Kidney (tissue), 14 donors: ENCODE data around the gene SUB1. TPM values are rescaled to one million over a fixed set of nuclear protein-coding genes. Genes with fewer than 3 reads are reported as not detected.
A peak's percentile ranks its signal among the peaks of the same experiment; 100 is the strongest.

Experiments used
- DNase-seq, 5 donors: peaks; one replicate each; pipeline ENCODE4 v3.0.0-alpha.2; 2013 to 2020
- FAIRE-seq: peaks from 2 replicates; lab custom pipeline; 2012; peaks lifted over from hg19 to GRCh38; lab: Jason Lieb, UNC
- H3K27ac ChIP-seq, 2 donors: one replicate each; pipeline ENCODE4 v1.7.0; 2013; ENCODE audit warnings: low read depth in 2 of 2, low read length in 2 of 2, inconsistent platforms in 1 of 2
- H3K27me3 ChIP-seq: one replicate; pipeline ENCODE4 v1.7.1; 2013; ENCODE audit warnings: low read length, inconsistent platforms; ENCODE audit not compliant: control insufficient read depth, insufficient read depth
- H3K36me3 ChIP-seq, 3 donors: one replicate each; pipeline versions ENCODE4 v1.7.0 to v1.7.1; 2013; ENCODE audit warnings: low read length in 3 of 3, control low read depth in 1 of 3, inconsistent platforms in 1 of 3; ENCODE audit not compliant: insufficient read depth in 3 of 3, control insufficient read depth in 2 of 3
- H3K4me1 ChIP-seq, 3 donors: one replicate each; pipeline versions ENCODE4 v1.7.0 to v1.7.1; 2013; ENCODE audit warnings: low read length in 3 of 3, inconsistent platforms in 1 of 3, low read depth in 1 of 3; ENCODE audit not compliant: control insufficient read depth in 2 of 3, insufficient read depth in 2 of 3
- H3K4me3 ChIP-seq, 3 donors: one replicate each; pipeline versions ENCODE4 v1.7.0 to v1.8.1; 2013; ENCODE audit warnings: low read length in 3 of 3, control low read depth in 1 of 3, inconsistent platforms in 1 of 3
- H3K9ac ChIP-seq, 3 donors: one replicate each; pipeline versions ENCODE4 v1.7.0 to v1.7.1; 2013; ENCODE audit warnings: low read length in 3 of 3, control low read depth in 1 of 3, inconsistent platforms in 1 of 3
- H3K9me3 ChIP-seq, 3 donors: one replicate each; pipeline versions ENCODE4 v1.7.0 to v1.7.1; 2013; ENCODE audit warnings: low read length in 3 of 3, control low read depth in 1 of 3, inconsistent platforms in 1 of 3; ENCODE audit not compliant: control insufficient read depth in 2 of 3, insufficient read depth in 1 of 3
- CTCF ChIP-seq: IDR thresholded peaks from 3 replicates; pipeline ENCODE4 v1.5.1; 2012; ENCODE audit warnings: mild to moderate bottlenecking, moderate library complexity, borderline replicate concordance; ENCODE audit not compliant: insufficient read depth; ENCODE audit errors: extremely low read depth
- intact Hi-C: fragments of 100-400 bp; cut with DNase I; formaldehyde crosslinking; loops from one replicate; pipeline ENCODE4 v1.11.1; 2022
- polyA plus RNA-seq: library from polyadenylated mRNA; stranded (reverse); fragments of 350-450 nt; fragmentation: Illumina TruSeq; extraction: RNeasy Lipid Tissue Mini Kit (QIAGEN cat#74804); gene quantifications from one replicate; pipeline ENCODE4 v1.2.3, GENCODE V29; 2014; ENCODE audit warnings: low read depth, low replicate concordance; ENCODE audit not compliant: insufficient read depth
- total RNA-seq: library from RNA; stranded (reverse); fragmentation: NEBNext Ultra II Directional; extraction: Animal tissue kit (Norgen Biotek cat#: 25700); gene quantifications from one replicate; pipeline ENCODE4 v1.2.1, GENCODE V29; 2021
- donor health status: control.
- donor health status: control.
- donor health status: control.
- donor health status: control.
- donor health status: control.
- donor health status: DM: yes; HTN: yes; CAD: no.
- donor health status: Normal renal cell carcinoma (clear cell type).

The SUB1 gene
- total and polyA plus RNA-seq, 2 donors from 2014 or later, result 167 to 292 TPM

GRCh38 chr5:32601623-32602295, 16.4 kb downstream of the SUB1 start:
- peak; percentile 19 for FAIRE-seq

GRCh38 chr5:32602906-32603305, 17.5 kb downstream of the SUB1 start:
- FAIRE-seq (no peak), DNase-seq (no peak)
- Histone ChIP-seq H3K9me3 (no peaks in the 10 kb centered on the region), H3K36me3 (peaks cover 0 to 31% (median 14%) of the 10 kb centered on the region in 3 donors), H3K4me1 (peaks cover 0 to 7% (median 0%) of the 10 kb centered on the region in 3 donors), H3K4me3 (no peak overlapping the region), H3K9ac (no peak overlapping the region), H3K27ac (no peak overlapping the region), H3K27me3 (no peaks in the 10 kb centered on the region)
- intact Hi-C loops, result no loop called here
- TF ChIP-seq CTCF, result no peak

More at GRCh38 chr5:32601623-32602295, 16.4 kb downstream of the SUB1 start:
- TF ChIP-seq CTCF, result no peak
- no peak overlapping the region for H3K4me3 ChIP-seq
- no peak overlapping the region for H3K9ac ChIP-seq
- no peak overlapping the region for H3K27ac ChIP-seq
- H3K36me3 ChIP-seq, result peaks cover 0 to 36% (median 14%) of the 10 kb centered on the region in 3 donors
- no peak for DNase-seq
- intact Hi-C loops, result no loop called here
- H3K27me3 ChIP-seq, result no peaks in the 10 kb centered on the region
- H3K9me3 ChIP-seq, result no peaks in the 10 kb centered on the region
- peaks cover 0 to 7% (median 0%) of the 10 kb centered on the region in 3 donors for H3K4me1 ChIP-seq

- no peak overlapping the region for H3K4me3 ChIP-seq
- H3K27me3 ChIP-seq, result no peaks in the 10 kb centered on the region
- intact Hi-C loops, result no loop called here
- no peak overlapping the region for H3K27ac ChIP-seq
- no peak for TF ChIP-seq CTCF
- FAIRE-seq (no peak), DNase-seq (no peak)
- peaks cover 0 to 7% (median 0%) of the 10 kb centered on the region in 3 donors for H3K4me1 ChIP-seq
- H3K36me3 ChIP-seq, result peaks cover 0 to 11% (median 7%) of the 10 kb centered on the region in 3 donors
- no peaks in the 10 kb centered on the region for H3K9me3 ChIP-seq
- no peak overlapping the region for H3K9ac ChIP-seq
These were observed 19.7 kb downstream of the SUB1 start for GRCh38 chr5:32604800-32605765.
